K562 (cell line): ENCODE results near the gene RNF214.

Experiments
- HMGXB4 ChIP-seq: sonication (generic); formaldehyde crosslinking; IDR thresholded peaks from 2 replicates; pipeline ENCODE4 v1.8.1; 2023; ENCODE audit warnings: mild to moderate bottlenecking, missing genetic modification reagents
- MAFG ChIP-seq: fragments of 450-650 bp; conservative IDR thresholded peaks from 2 replicates; pipeline ENCODE4 v1.6.1; 2016; ENCODE audit warnings: missing genetic modification characterization, missing compliant biosample characterization
- MYBL2 ChIP-seq, 2 experiments: fragments of 450-650 bp in 1 of 2; sonication (generic) in 1 of 2; formaldehyde crosslinking in 1 of 2; IDR thresholded peaks; 2 replicates each; pipeline versions ENCODE4 v1.6.1 to v1.8.1; 2017 to 2022; ENCODE audit warnings: borderline replicate concordance in 1 of 2, inconsistent platforms in 1 of 2, low read depth in 1 of 2, mild to moderate bottlenecking in 1 of 2, missing genetic modification reagents in 1 of 2, moderate library complexity in 1 of 2
- POLR2B ChIP-seq: fragments of 450-650 bp; IDR thresholded peaks from 2 replicates; pipeline ENCODE4 v1.6.1; 2018; ENCODE audit warnings: low read depth; ENCODE audit not compliant: partially characterized antibody
- ZNF830 ChIP-seq: fragments of 250-450 bp; sonication (Bioruptor Pico); IDR thresholded peaks from 2 replicates; pipeline ENCODE4 v1.5.0; 2021; ENCODE audit warnings: mild to moderate bottlenecking

- TF ChIP-seq MYBL2 (IDR thresholded peaks at IDR 0.05; ENCODE audit: low read depth) (no peak), MYBL2 (CRISPR knock-in tag; IDR thresholded peaks at IDR 0.05; ENCODE audit: borderline replicate concordance) (no peak), POLR2B (no peak), ZNF830 (no peak), HMGXB4 (no peak), MAFG (tag) (no peak)
These were observed 71.3 kb downstream of the RNF214 start for GRCh38 chr11:117303646-117304315.
